Central memory CD8-positive, alpha-beta T cell (primary cell): Measurements from ENCODE around the gene OSBPL8.
A peak's percentile ranks its signal among the peaks of the same experiment; 100 is the strongest.

Experiments
- ATAC-seq: fragments of 150-1000 bp; cut with Tn5 transposase; replicated peaks from 2 replicates; pipeline ENCODE4 v1.10.0; 2022; ENCODE audit warnings: mild to moderate bottlenecking, moderate FRiP score, moderate number of reproducible peaks; ENCODE audit not compliant: poor library complexity, severe bottlenecking; ENCODE audit errors: extremely low read depth
- DNase-seq, 2 donors: peaks; one replicate each; pipeline ENCODE4 v3.0.0; 2021; ENCODE audit warnings: low spot score in 2 of 2
- H3K27ac Mint-ChIP-seq: one replicate; pipeline ENCODE4 v1.8.0; 2022; ENCODE audit warnings: low read depth, mild to moderate bottlenecking, moderate library complexity, mixed read lengths
- H3K27me3 Mint-ChIP-seq: one replicate; pipeline ENCODE4 v1.8.0; 2022; ENCODE audit warnings: mixed read lengths
- H3K36me3 Mint-ChIP-seq: one replicate; pipeline ENCODE4 v1.8.0; 2022; ENCODE audit warnings: mild to moderate bottlenecking, moderate library complexity, mixed read lengths; ENCODE audit not compliant: insufficient read depth
- H3K4me1 Mint-ChIP-seq: one replicate; pipeline ENCODE4 v1.8.0; 2022; ENCODE audit warnings: mixed read lengths
- H3K4me3 Mint-ChIP-seq: one replicate; pipeline ENCODE4 v1.8.0; 2022; ENCODE audit warnings: mild to moderate bottlenecking, moderate library complexity, mixed read lengths
- H3K9me3 Mint-ChIP-seq: one replicate; pipeline ENCODE4 v1.8.0; 2022; ENCODE audit warnings: mixed read lengths

The OSBPL8 gene

GRCh38 chr12:76417116-76417515 lies 142.5 kb downstream of the OSBPL8 start:
- H3K27me3 Mint-ChIP-seq, result no peaks in the 10 kb centered on the region
- no peak overlapping the region for H3K27ac Mint-ChIP-seq
- peaks cover 1% of the 10 kb centered on the region for H3K36me3 Mint-ChIP-seq
- peaks cover 20% of the 10 kb centered on the region for H3K4me1 Mint-ChIP-seq
- ATAC-seq, result no peak
- H3K4me3 Mint-ChIP-seq, result no peak overlapping the region
- H3K9me3 Mint-ChIP-seq, result no peaks in the 10 kb centered on the region
- no peak for DNase-seq

GRCh38 chr12:76413121-76413520 lies 146.4 kb downstream of the OSBPL8 start:
- Mint-ChIP-seq H3K9me3 (no peaks in the 10 kb centered on the region), H3K27ac (no peak overlapping the region)

DNA sequence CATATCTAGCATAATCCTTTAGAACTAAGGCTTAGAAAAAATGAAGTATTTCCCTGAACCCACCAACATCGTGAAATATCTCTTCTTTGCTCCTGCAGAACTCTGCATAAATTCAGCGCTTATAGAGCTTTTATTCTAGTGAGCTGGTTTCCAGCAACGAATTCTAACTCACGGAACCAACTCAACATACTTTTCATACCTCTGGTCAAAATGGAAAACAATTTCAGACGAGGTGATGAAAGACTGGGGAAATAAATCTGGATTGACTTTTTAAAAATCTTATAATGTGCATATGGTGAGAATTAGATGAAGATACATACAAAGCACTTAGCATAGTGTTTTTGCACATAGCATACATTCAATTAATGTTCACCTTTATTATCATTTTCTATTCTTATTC lies 148.8 kb downstream of the OSBPL8 start:
- H3K4me3 Mint-ChIP-seq, result no peak overlapping the region
- ATAC-seq, result no peak
- H3K36me3 Mint-ChIP-seq, result no peaks in the 10 kb centered on the region
- no peaks in the 10 kb centered on the region for H3K27me3 Mint-ChIP-seq
- peaks cover 6% of the 10 kb centered on the region for H3K4me1 Mint-ChIP-seq
- no peak overlapping the region for H3K27ac Mint-ChIP-seq
- no peak for DNase-seq
- H3K9me3 Mint-ChIP-seq, result no peaks in the 10 kb centered on the region

More at GRCh38 chr12:76413121-76413520, 146.4 kb downstream of the OSBPL8 start:
- Mint-ChIP-seq H3K4me3 (no peak overlapping the region), H3K4me1 (peaks cover 15% of the 10 kb centered on the region), H3K36me3 (no peaks in the 10 kb centered on the region), H3K27me3 (no peaks in the 10 kb centered on the region)
- DNase-seq (no peak), ATAC-seq (no peak)

DNA sequence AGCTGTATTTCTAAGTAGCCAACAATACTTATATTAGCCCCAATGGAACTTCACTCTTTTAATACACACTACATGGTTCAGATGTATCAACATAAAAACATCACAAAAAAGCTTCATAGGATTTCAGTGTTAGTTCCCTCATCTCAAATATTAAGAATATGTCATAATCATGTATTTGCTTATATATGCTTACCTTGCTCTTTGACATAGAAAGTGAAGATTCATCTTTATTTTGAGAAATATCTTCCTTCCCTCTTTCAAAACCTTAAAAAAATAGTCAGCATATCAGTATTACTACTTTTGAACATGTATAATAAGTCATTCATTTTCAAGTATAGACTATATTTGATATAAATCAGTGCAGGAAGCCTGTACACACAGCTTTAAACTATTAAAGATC lies 149.2 kb downstream of the OSBPL8 start:
- no peaks in the 10 kb centered on the region for H3K36me3 Mint-ChIP-seq
- H3K4me3 Mint-ChIP-seq, result no peak overlapping the region
- DNase-seq (no peak), ATAC-seq (no peak)
- no peaks in the 10 kb centered on the region for H3K27me3 Mint-ChIP-seq
- no peaks in the 10 kb centered on the region for H3K9me3 Mint-ChIP-seq
- peaks cover 6% of the 10 kb centered on the region for H3K4me1 Mint-ChIP-seq
- no peak overlapping the region for H3K27ac Mint-ChIP-seq

DNA sequence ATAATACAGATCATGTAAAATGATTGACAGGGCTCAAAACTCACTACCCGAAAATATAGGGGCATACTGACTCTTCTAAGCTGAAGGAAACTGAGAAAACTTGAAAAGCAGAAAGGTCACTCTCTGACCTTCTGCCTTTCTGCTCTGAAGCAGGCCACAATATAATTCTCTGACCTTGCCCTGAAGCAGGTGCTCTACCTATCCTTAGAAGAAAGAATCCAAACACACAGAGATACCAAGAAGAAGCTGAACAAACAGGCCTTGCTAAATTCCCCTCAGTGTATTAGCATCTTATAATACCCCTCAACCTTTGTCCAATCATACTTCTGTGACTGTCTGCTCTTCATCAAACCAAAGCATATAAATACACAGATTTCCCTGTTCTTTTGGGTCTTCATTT lies 150.5 kb downstream of the OSBPL8 start:
- no peak overlapping the region for H3K4me3 Mint-ChIP-seq
- H3K4me1 Mint-ChIP-seq, result peaks cover 6% of the 10 kb centered on the region
- H3K27ac Mint-ChIP-seq, result no peak overlapping the region
- no peak for ATAC-seq
- DNase-seq, result no peak
- no peaks in the 10 kb centered on the region for H3K27me3 Mint-ChIP-seq
- no peaks in the 10 kb centered on the region for H3K9me3 Mint-ChIP-seq
- peaks cover 1% of the 10 kb centered on the region for H3K36me3 Mint-ChIP-seq

DNA sequence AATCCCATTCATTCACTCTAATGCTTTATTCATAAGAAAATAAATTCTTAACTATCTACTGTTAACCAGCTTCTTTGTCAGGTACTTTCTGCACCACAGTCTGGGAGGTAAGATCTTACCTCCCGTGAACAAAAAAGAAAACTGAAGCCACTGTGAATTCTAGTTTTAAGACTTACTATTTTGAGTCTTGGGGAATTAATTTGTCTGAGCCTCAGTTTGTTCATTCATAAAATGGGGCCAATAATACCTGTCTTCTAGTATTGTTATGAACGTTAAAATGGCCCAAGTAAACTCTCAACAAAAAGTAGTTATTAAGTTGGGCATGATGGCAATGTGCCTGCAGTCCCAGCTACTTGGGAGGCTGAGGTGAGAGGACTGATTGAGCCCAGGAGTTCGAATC lies 151.9 kb downstream of the OSBPL8 start:
- ATAC-seq (no peak), DNase-seq (no peak)
- Mint-ChIP-seq H3K4me3 (no peak overlapping the region), H3K27me3 (no peaks in the 10 kb centered on the region), H3K27ac (no peak overlapping the region), H3K4me1 (no peaks in the 10 kb centered on the region), H3K9me3 (no peaks in the 10 kb centered on the region), H3K36me3 (peaks cover 6% of the 10 kb centered on the region)

DNA sequence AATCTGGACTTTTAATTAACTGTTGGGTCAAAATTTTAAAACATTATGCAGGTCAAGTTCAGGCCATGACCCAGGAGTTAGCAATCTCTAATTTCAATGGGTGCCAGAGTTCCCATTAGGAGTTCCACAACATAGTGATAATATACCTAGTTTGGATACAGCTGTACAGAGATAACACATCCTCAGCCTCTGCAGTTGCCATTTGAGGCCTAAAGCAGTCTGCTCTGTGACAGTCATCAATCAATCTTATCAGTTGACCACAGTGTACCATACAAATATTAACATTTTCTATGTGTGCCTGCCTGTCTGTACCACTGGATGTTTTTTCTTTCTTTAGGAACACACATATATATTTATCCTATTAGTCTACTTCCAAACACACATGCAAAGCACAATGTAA lies 157.3 kb downstream of the OSBPL8 start:
- no peaks in the 10 kb centered on the region for H3K4me1 Mint-ChIP-seq
- no peaks in the 10 kb centered on the region for H3K9me3 Mint-ChIP-seq
- no peak for DNase-seq
- no peak for ATAC-seq
- peaks cover 28% of the 10 kb centered on the region for H3K36me3 Mint-ChIP-seq
- no peak overlapping the region for H3K27ac Mint-ChIP-seq
- no peak overlapping the region for H3K4me3 Mint-ChIP-seq
- no peaks in the 10 kb centered on the region for H3K27me3 Mint-ChIP-seq

DNA sequence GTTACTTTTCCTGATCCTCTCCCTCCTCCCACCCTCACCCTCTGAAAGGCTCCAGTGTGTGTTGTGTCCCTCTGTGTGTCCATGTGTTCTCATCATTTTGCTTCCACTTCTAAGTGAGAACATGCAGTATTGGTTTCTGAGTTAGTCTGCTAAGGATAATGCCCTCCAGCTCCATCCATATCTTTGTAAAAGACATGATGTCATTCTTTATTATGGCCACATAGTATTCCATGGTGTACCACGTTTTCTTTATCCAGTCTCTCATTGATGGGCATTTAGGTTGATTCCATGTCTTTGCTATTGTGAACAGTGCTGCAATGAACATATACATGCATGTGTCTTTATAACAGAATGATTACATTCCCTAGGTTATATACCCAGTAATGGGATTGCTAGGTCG lies 159.4 kb downstream of the OSBPL8 start:
- H3K27me3 Mint-ChIP-seq, result no peaks in the 10 kb centered on the region
- H3K4me3 Mint-ChIP-seq, result no peak overlapping the region
- H3K9me3 Mint-ChIP-seq, result no peaks in the 10 kb centered on the region
- DNase-seq, result no peak
- no peak for ATAC-seq
- no peaks in the 10 kb centered on the region for H3K4me1 Mint-ChIP-seq
- H3K27ac Mint-ChIP-seq, result no peak overlapping the region
- H3K36me3 Mint-ChIP-seq, result peaks cover 30% of the 10 kb centered on the region

- Mint-ChIP-seq H3K36me3 (peaks cover 31% of the 10 kb centered on the region), H3K27ac (no peak overlapping the region), H3K4me3 (no peak overlapping the region), H3K4me1 (no peaks in the 10 kb centered on the region), H3K9me3 (no peaks in the 10 kb centered on the region), H3K27me3 (no peaks in the 10 kb centered on the region)
- ATAC-seq (no peak), DNase-seq (no peak)
Observed at GRCh38 chr12:76399040-76399439, 160.5 kb downstream of the OSBPL8 start.

DNA sequence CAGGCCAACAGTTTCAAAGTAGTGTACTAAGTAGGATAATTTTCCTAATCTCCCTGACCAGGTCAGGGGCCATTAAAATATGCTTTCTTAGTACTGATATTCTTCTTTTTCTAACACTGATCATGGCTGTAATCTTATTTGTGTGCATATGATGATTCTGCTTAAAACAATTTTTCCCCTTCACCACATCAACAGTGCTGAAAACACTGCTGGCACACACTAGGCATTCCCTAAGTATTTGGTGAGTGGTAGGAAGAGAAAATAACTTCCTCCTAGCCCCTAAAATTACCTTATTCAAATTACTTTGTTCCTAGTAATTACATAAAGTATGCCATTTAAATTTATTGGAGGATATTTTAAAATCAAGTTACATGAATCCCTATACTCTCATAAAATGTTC lies 161.5 kb downstream of the OSBPL8 start:
- no peak overlapping the region for H3K4me3 Mint-ChIP-seq
- peaks cover 29% of the 10 kb centered on the region for H3K36me3 Mint-ChIP-seq
- ATAC-seq, result no peak
- H3K27me3 Mint-ChIP-seq, result no peaks in the 10 kb centered on the region
- no peak for DNase-seq
- no peaks in the 10 kb centered on the region for H3K4me1 Mint-ChIP-seq
- H3K9me3 Mint-ChIP-seq, result no peaks in the 10 kb centered on the region
- H3K27ac Mint-ChIP-seq, result no peak overlapping the region

DNA sequence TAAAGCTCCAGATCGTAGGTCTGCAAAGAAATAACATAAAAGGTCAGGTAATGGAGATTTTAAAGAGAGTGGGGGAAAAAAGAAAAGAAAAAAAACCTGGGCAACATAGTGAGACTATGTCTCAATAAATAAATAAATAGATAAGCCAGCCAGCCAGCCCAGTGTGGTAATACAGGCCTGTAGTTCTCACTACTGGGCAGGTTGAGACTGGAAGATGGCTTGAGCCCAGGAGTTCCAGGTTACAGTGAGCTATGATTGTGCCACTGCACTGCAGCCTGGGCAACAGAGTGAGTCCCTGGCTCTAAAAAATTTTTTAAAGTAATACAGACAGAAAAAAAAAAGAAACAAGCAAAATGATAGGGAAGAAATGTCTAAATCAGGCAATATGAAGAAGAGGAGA lies 168.1 kb downstream of the OSBPL8 start:
- peak overlapping the region; percentile 27 for H3K27ac Mint-ChIP-seq
- H3K36me3 Mint-ChIP-seq, result peaks cover 32% of the 10 kb centered on the region
- no peak for DNase-seq
- H3K9me3 Mint-ChIP-seq, result no peaks in the 10 kb centered on the region
- H3K4me3 Mint-ChIP-seq, result no peak overlapping the region
- H3K27me3 Mint-ChIP-seq, result no peaks in the 10 kb centered on the region
- no peaks in the 10 kb centered on the region for H3K4me1 Mint-ChIP-seq
- no peak for ATAC-seq

DNA sequence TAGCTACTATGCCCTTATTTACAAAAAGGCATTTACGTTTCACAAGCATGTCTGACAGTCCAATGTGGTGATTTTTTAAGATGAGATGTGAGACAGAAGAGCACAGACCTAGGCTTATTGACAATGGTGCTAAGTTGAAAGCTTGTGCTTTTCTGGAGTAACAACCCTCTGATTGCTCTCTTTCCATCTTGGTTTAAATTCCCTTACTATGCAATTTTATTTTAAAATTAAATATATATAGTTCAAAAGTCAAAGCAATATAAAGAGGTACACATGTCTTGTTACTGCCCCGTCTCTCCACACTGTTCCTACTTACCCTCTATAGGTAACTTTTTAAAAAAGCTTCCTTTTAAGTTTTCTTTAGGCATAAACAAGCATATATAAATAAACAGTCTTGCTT lies 172.0 kb downstream of the OSBPL8 start:
- Mint-ChIP-seq H3K9me3 (no peaks in the 10 kb centered on the region), H3K27me3 (no peaks in the 10 kb centered on the region), H3K27ac (no peak overlapping the region), H3K36me3 (peaks cover 50% of the 10 kb centered on the region), H3K4me3 (no peak overlapping the region), H3K4me1 (no peaks in the 10 kb centered on the region)
- ATAC-seq (no peak), DNase-seq (no peak)

- Mint-ChIP-seq H3K27ac (no peak overlapping the region), H3K9me3 (no peaks in the 10 kb centered on the region), H3K36me3 (peaks cover 45% of the 10 kb centered on the region), H3K4me3 (no peak overlapping the region), H3K27me3 (no peaks in the 10 kb centered on the region), H3K4me1 (no peaks in the 10 kb centered on the region)
- ATAC-seq, result no peak
- no peak for DNase-seq
Observed at GRCh38 chr12:76384560-76384959, 175.0 kb downstream of the OSBPL8 start.

- Mint-ChIP-seq H3K36me3 (peaks cover 43% of the 10 kb centered on the region), H3K4me1 (no peaks in the 10 kb centered on the region), H3K4me3 (no peak overlapping the region), H3K27ac (no peak overlapping the region), H3K9me3 (no peaks in the 10 kb centered on the region), H3K27me3 (no peaks in the 10 kb centered on the region)
- DNase-seq (no peak), ATAC-seq (no peak)
Observed at GRCh38 chr12:76383988-76384387, 175.6 kb downstream of the OSBPL8 start.
